H1 (cell line): Measurements from ENCODE around the gene WSCD1. TPM values are rescaled to one million over a fixed set of nuclear protein-coding genes. Genes with fewer than 3 reads are reported as not detected.

Experiments used
- CTCF ChIA-PET: fragments of 300-600 bp; sonication (Branson Sonifier 250); formaldehyde crosslinking; loops from one replicate; lab custom pipeline; 2021; ENCODE audit not compliant: partially characterized antibody; lab: Charles Lee
- POLR2A ChIA-PET: fragments of 300-600 bp; sonication (Branson Sonifier 250); formaldehyde crosslinking; loops from one replicate; lab custom pipeline; 2021; ENCODE audit warnings: inconsistent platforms; ENCODE audit not compliant: partially characterized antibody; lab: Charles Lee
- DNase-seq, 2 experiments: peaks; one replicate each; pipeline versions ENCODE4 v3.0.0 to v3.0.0-alpha.2; 2010 to 2022; ENCODE audit warnings: low spot score in 2 of 2, low read depth in 1 of 2, mixed read lengths in 1 of 2
- FAIRE-seq: peaks from 2 replicates; lab custom pipeline; 2011; peaks lifted over from hg19 to GRCh38; lab: Jason Lieb, UNC
- H2AFZ ChIP-seq: 2 replicates; pipeline ENCODE4 v1.8.1; 2012; ENCODE audit warnings: low read length, inconsistent platforms
- H2AK5ac ChIP-seq: 2 replicates; pipeline ENCODE4 v1.6.1; 2013; ENCODE audit warnings: low read depth, low read length
- H2BK120ac ChIP-seq: replicated peaks from 2 replicates; pipeline ENCODE3; 2013; ENCODE audit warnings: low read depth, low read length, inconsistent platforms
- H2BK12ac ChIP-seq: 2 replicates; pipeline ENCODE4 v1.6.1; 2013; ENCODE audit warnings: low read depth, low read length
- H2BK15ac ChIP-seq: 2 replicates; pipeline ENCODE4 v1.6.1; 2013; ENCODE audit warnings: low read length
- H2BK20ac ChIP-seq: 2 replicates; pipeline ENCODE4 v1.6.1; 2013; ENCODE audit warnings: low read length
- H2BK5ac ChIP-seq: 2 replicates; pipeline ENCODE4 v1.6.1; 2013; ENCODE audit warnings: low read depth, low read length
- H3K14ac ChIP-seq: 2 replicates; pipeline ENCODE4 v1.6.1; 2013; ENCODE audit warnings: inconsistent platforms; ENCODE audit not compliant: insufficient read length
- H3K18ac ChIP-seq: 2 replicates; pipeline ENCODE4 v1.6.1; 2013; ENCODE audit warnings: low read length; ENCODE audit errors: extremely low read depth
- H3K23ac ChIP-seq: 2 replicates; pipeline ENCODE4 v1.6.1; 2013; ENCODE audit warnings: inconsistent platforms; ENCODE audit not compliant: insufficient read length
- H3K23me2 ChIP-seq: 2 replicates; pipeline ENCODE4 v1.6.1; 2013; ENCODE audit warnings: low read depth, low read length
- H3K27ac ChIP-seq: 2 replicates; pipeline ENCODE4 v1.6.1; 2011; ENCODE audit warnings: low read depth, low read length, inconsistent platforms
- H3K27me3 ChIP-seq, 4 experiments: replicated peaks in 1 of 4; 1 replicate in 1 of 4; 2 replicates in 3 of 4; pipeline versions ENCODE4 v1.6.1 to v1.8.1; 2011 to 2013; ENCODE audit warnings: low read length in 3 of 4, mild to moderate bottlenecking in 3 of 4, inconsistent platforms in 2 of 4, mixed read lengths in 2 of 4, moderate library complexity in 1 of 4; ENCODE audit not compliant: control insufficient read depth in 3 of 4, insufficient read depth in 3 of 4; ENCODE audit errors: extremely low read depth in 1 of 4
- H3K36me3 ChIP-seq, 4 experiments: 2 replicates each; pipeline versions ENCODE4 v1.6.1 to v1.8.1; 2011 to 2013; ENCODE audit warnings: mild to moderate bottlenecking in 4 of 4, low read length in 3 of 4, moderate library complexity in 2 of 4, control low read depth in 1 of 4, inconsistent platforms in 1 of 4; ENCODE audit not compliant: insufficient read depth in 4 of 4, control insufficient read depth in 2 of 4
- H3K4ac ChIP-seq: replicated peaks from 2 replicates; pipeline ENCODE3; 2013; ENCODE audit warnings: low read length, low read depth, mixed read lengths, inconsistent platforms; ENCODE audit not compliant: insufficient read length
- H3K4me1 ChIP-seq, 4 experiments: replicated peaks in 1 of 4; 1 replicate in 1 of 4; 2 replicates in 3 of 4; pipeline versions ENCODE4 v1.6.1 to v1.8.1; 2011 to 2013; ENCODE audit warnings: low read length in 3 of 4, inconsistent platforms in 2 of 4, mixed read lengths in 1 of 4; ENCODE audit not compliant: insufficient read depth in 4 of 4, control insufficient read depth in 3 of 4
- H3K4me2 ChIP-seq, 2 experiments: 2 replicates each; pipeline versions ENCODE4 v1.6.1 to v1.8.1; 2011 to 2013; ENCODE audit warnings: low read depth in 2 of 2, low read length in 2 of 2, control low read depth in 1 of 2, inconsistent platforms in 1 of 2, mild to moderate bottlenecking in 1 of 2; ENCODE audit not compliant: insufficient read depth in 1 of 2
- H3K4me3 ChIP-seq, 4 experiments: fragments of 200-600, 300-600 bp in 1 of 4; sonication (generic), shearing (Covaris generic), sonication (Bioruptor Twin) in 1 of 4; 2 replicates each; pipeline versions ENCODE4 v1.5.1 to v1.8.1; 2011 to 2016; ENCODE audit warnings: low read length in 4 of 4, low read depth in 3 of 4, control low read depth in 2 of 4, inconsistent platforms in 2 of 4, mild to moderate bottlenecking in 2 of 4, mixed read lengths in 1 of 4, moderate library complexity in 1 of 4; ENCODE audit not compliant: insufficient read depth in 2 of 4; ENCODE audit errors: extremely low read depth in 1 of 4
- H3K56ac ChIP-seq: replicated peaks from 2 replicates; pipeline ENCODE3; 2013; ENCODE audit warnings: low read depth, mild to moderate bottlenecking, mixed read lengths, low read length, inconsistent platforms; ENCODE audit not compliant: insufficient read length
- H3K79me1 ChIP-seq: 2 replicates; pipeline ENCODE4 v1.6.1; 2013; ENCODE audit warnings: low read depth, low read length, control low read depth
- H3K79me2 ChIP-seq, 2 experiments: 2 replicates each; pipeline versions ENCODE4 v1.6.1 to v1.8.1; 2012 to 2013; ENCODE audit warnings: low read length in 2 of 2, mild to moderate bottlenecking in 2 of 2, inconsistent platforms in 1 of 2; ENCODE audit not compliant: insufficient read depth in 2 of 2, control insufficient read depth in 1 of 2
- H3K9ac ChIP-seq, 4 experiments: replicated peaks in 1 of 4; 1 replicate in 1 of 4; 2 replicates in 3 of 4; pipeline versions ENCODE4 v1.6.1 to v1.8.1; 2011 to 2013; ENCODE audit warnings: low read depth in 3 of 4, low read length in 3 of 4, control low read depth in 2 of 4, mild to moderate bottlenecking in 2 of 4, moderate library complexity in 2 of 4, inconsistent platforms in 1 of 4; ENCODE audit errors: extremely low read depth in 1 of 4
- H3K9me3 ChIP-seq, 2 experiments: 2 replicates each; pipeline versions ENCODE4 v1.6.1 to v1.8.1; 2012 to 2013; ENCODE audit warnings: mild to moderate bottlenecking in 2 of 2, moderate library complexity in 2 of 2, control low read depth in 1 of 2, inconsistent platforms in 1 of 2, low read depth in 1 of 2, low read length in 1 of 2, mixed read lengths in 1 of 2; ENCODE audit not compliant: insufficient read depth in 2 of 2
- H4K20me1 ChIP-seq, 2 experiments: replicated peaks in 1 of 2; 2 replicates each; pipeline versions ENCODE3 to v1.8.1; 2011 to 2013; ENCODE audit warnings: inconsistent platforms in 2 of 2, low read length in 2 of 2, mild to moderate bottlenecking in 1 of 2; ENCODE audit not compliant: insufficient read depth in 2 of 2, control insufficient read depth in 1 of 2
- H4K5ac ChIP-seq: 2 replicates; pipeline ENCODE4 v1.6.1; 2013; ENCODE audit warnings: low read length, low read depth, mixed read lengths, inconsistent platforms; ENCODE audit not compliant: insufficient read length
- H4K8ac ChIP-seq: 2 replicates; pipeline ENCODE4 v1.8.0; 2013; ENCODE audit warnings: mild to moderate bottlenecking, moderate library complexity, low read length, inconsistent platforms; ENCODE audit not compliant: insufficient read depth; ENCODE audit errors: extremely low read depth
- H4K91ac ChIP-seq: replicated peaks from 2 replicates; pipeline ENCODE3; 2013; ENCODE audit warnings: low read length, mixed read lengths, inconsistent platforms; ENCODE audit not compliant: insufficient read length
- JUND ChIP-seq: IDR thresholded peaks from 2 replicates; pipeline ENCODE4 v1.6.1; 2011; ENCODE audit warnings: mild to moderate bottlenecking, improper control_type of control experiment, low read length
- SRF ChIP-seq: IDR thresholded peaks from 2 replicates; pipeline ENCODE4 v1.6.1; 2011; ENCODE audit warnings: mild to moderate bottlenecking, low read depth, low read length, moderate library complexity
- WGBS, 2 experiments: shearing (Covaris generic) in 1 of 2; methylation state at CpG; one replicate each; pipeline versions ENCODE4 v1.1.6 to v1.1.7; 2013 to 2015; ENCODE audit warnings: low lambda C conversion rate in 2 of 2, mixed read lengths in 2 of 2, inconsistent platforms in 1 of 2, low coverage in 1 of 2, missing lambda C conversion rate in 1 of 2; ENCODE audit not compliant: insufficient replicate concordance in 2 of 2, insufficient coverage in 1 of 2, insufficient read length in 1 of 2; ENCODE audit errors: extremely low coverage in 1 of 2, missing lambda C conversion rate in 1 of 2; 5-methylcytosine and 5-hydroxymethylcytosine counted together
- polyA plus RNA-seq, 7 experiments: library from polyadenylated mRNA; depleted of rRNA in 3 of 7; stranded (reverse) in 5 of 7; unstranded in 2 of 7; fragments of >200 nt in 5 of 7; fragments of 200-250 nt in 2 of 7; gene quantifications; 1 replicate in 5 of 7; 2 replicates in 1 of 7; 4 replicates in 1 of 7; pipeline versions ENCODE4 v1.2.1 to v1.2.3, GENCODE V29; 2011 to 2013; ENCODE audit warnings: missing spikeins in 2 of 7, mixed read lengths in 2 of 7
- total RNA-seq: library from RNA; stranded (reverse); fragmentation: NEBNext Ultra II Directional; extraction: Animal tissue kit (Norgen Biotek cat#: 25700); gene quantifications from 2 replicates; pipeline ENCODE4 v1.2.1, GENCODE V29; 2021

Gene WSCD1
- total and polyA plus RNA-seq, 2 of the 8 experiments (the other 6 are each of a cell fraction or from before 2014, with no cell fraction given) = 21.9 to 39.0 TPM

DNA sequence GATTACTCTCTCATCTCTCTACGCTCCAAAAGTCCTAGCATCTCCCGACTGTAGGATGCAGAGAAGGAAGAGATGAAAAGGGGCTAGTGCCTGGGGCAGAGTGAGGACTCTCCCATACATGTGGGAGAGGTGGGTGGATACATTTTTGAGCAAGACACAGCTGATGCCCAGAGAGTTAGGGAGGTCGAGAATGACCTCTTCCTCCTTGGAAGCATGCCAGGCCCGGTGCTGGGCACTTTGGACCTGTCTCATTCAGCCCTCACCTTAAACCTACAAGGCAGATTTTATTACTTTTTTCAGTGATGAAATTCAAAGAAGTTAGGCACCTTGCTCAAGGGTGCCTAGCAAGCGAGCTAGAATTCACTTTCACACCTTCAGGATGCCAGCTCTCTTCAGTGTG lies 38.2 kb downstream of the WSCD1 start:
- H2BK12ac ChIP-seq = no peak overlapping the region
- no peaks in the 10 kb centered on the region for H3K27me3 ChIP-seq
- 79% methylated on average over 5 of the region's 5 CpGs; no CpG with 5 or more reads in 1 of the 2 experiments for WGBS, 2 experiments
- H3K4me2 ChIP-seq = no peak overlapping the region
- H3K4me1 ChIP-seq = no peaks in the 10 kb centered on the region
- no peak overlapping the region for H2BK15ac ChIP-seq
- H2BK120ac ChIP-seq = no peak overlapping the region
- no peak overlapping the region for H3K4ac ChIP-seq
- no peak overlapping the region for H2BK5ac ChIP-seq
- H3K9me3 ChIP-seq = no peaks in the 10 kb centered on the region; a peak in 1 of 4 replicates
- no peak overlapping the region for H3K56ac ChIP-seq
- no peak overlapping the region for H4K5ac ChIP-seq
- ChIA-PET POLR2A (no interaction called here), CTCF (interaction anchor here (1.1 to 1.3 kb wide), 2 partner anchors 40 to 53 kb away, joined by 3 to 4 read pairs; no protein-coding TSS in a partner anchor)
- no peak overlapping the region for H3K23ac ChIP-seq
- H3K79me1 ChIP-seq = no peaks in the 10 kb centered on the region
- no peak overlapping the region for H3K9ac ChIP-seq
- H4K91ac ChIP-seq = no peak overlapping the region
- H3K18ac ChIP-seq = no peak overlapping the region
- H3K14ac ChIP-seq = no peak overlapping the region
- peaks cover 0 to 8% (median 2%) of the 10 kb centered on the region in 4 experiments; a peak in 2 of 8 replicates for H3K36me3 ChIP-seq
- FAIRE-seq (no peak), DNase-seq (no peak)
- no peak overlapping the region for H2AK5ac ChIP-seq
- no peak overlapping the region for H4K8ac ChIP-seq
- H3K27ac ChIP-seq = no peak overlapping the region
- no peak overlapping the region for H2AFZ ChIP-seq
- H3K23me2 ChIP-seq = no peaks in the 10 kb centered on the region
- H3K4me3 ChIP-seq = no peak overlapping the region
- H3K79me2 ChIP-seq = no peaks in the 10 kb centered on the region
- H2BK20ac ChIP-seq = no peak overlapping the region; the same call in 1 of the 2 replicates
- H4K20me1 ChIP-seq = no peaks in the 10 kb centered on the region
- no peak for TF ChIP-seq SRF
- no peak for TF ChIP-seq JUND
